ENCODE data around the gene PTGDR. TPM values are rescaled to one million over a fixed set of nuclear protein-coding genes. Genes with fewer than 3 reads are reported as not detected.

Gene PTGDR
- total and polyA plus RNA-seq, 4 experiments from 2014 or later, result 1.9 to 7.2 (median 4.4) TPM

GRCh38 chr14:52271538-52271937 is 4.0 kb downstream of the PTGDR start:
- POLR2A ChIA-PET (ENCODE audit: partially characterized antibody), result interaction anchor here (1.1 kb wide), 1 partner anchor 95 kb away, joined by 3 read pairs; no protein-coding TSS in a partner anchor
- H3K9me3 Mint-ChIP-seq, result no peaks in the 10 kb centered on the region
- peak overlapping the region in 3 of 7 donors; percentile 35 to 75 (median 70) for H3K27ac Mint-ChIP-seq
- CTCF ChIA-PET (ENCODE audit: partially characterized antibody), result interaction anchor here (0.8 to 4.3 kb wide), 5 partner anchors 15 to 986 kb away, joined by 3 to 37 read pairs (median 5); no protein-coding TSS in a partner anchor
- H3K36me3 Mint-ChIP-seq, result peaks cover 3 to 15% of the 10 kb centered on the region in 2 donors
- H3K27me3 Mint-ChIP-seq, result peaks cover 12 to 19% of the 10 kb centered on the region in 2 donors
- DNase-seq, result no peak
- H3K4me1 Mint-ChIP-seq, result peaks cover 18 to 46% (median 34%) of the 10 kb centered on the region in 4 donors
- Histone ChIP-seq H3K4me1 (ENCODE audit: insufficient read depth, low read length) (peaks cover 32% of the 10 kb centered on the region), H3K9me3 (ENCODE audit: control insufficient read depth in 1 of 2, low read length in 2 of 2) (no peaks in the 10 kb centered on the region), H3K27ac (ENCODE audit: low read depth, low read length) (no peak overlapping the region), H3K36me3 (ENCODE audit: insufficient read depth, low read length) (no peaks in the 10 kb centered on the region), H3K27me3 (ENCODE audit: insufficient read depth, low read length) (peaks cover 12% of the 10 kb centered on the region), H3K4me3 (ENCODE audit: low read length in 2 of 2) (no peak overlapping the region)
- intact Hi-C loops (cut with micrococcal nuclease), result loop anchor here (10.0 kb wide), 1 partner anchor 127 kb away; no protein-coding TSS in a partner anchor
- H3K4me3 Mint-ChIP-seq, result peak overlapping the region in 3 of 8 donors; percentile 1 to 54 (median 13)

DNA sequence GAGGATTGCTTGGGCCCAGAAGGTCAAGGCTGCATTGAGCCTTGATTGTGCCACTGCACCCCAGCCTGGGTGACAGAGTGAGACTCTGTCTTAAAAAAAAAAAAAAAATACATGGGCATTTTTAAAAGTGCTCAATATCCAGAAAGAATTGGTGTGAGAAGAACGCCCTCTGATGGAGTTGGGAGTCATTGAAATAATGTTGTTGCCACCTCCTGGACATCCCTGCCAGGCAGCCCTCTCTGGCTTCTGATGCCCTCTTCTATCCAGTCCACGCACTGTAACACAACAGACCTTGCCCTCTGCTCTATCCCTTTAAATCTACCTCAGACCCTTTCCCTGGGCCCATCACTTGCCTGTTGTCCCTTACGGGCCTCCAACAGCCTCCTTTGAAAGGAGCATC is 4.9 kb downstream of the PTGDR start:
- intact Hi-C loops (cut with micrococcal nuclease), result loop anchor here (1.0 to 10.0 kb wide), 2 partner anchors 128 to 276 kb away; no protein-coding TSS in a partner anchor
- POLR2A ChIA-PET (ENCODE audit: partially characterized antibody), result interaction anchor here (1.1 kb wide), 1 partner anchor 96 kb away, joined by 3 read pairs; no protein-coding TSS in a partner anchor
- peaks cover 23% of the 10 kb centered on the region for H3K4me1 ChIP-seq (ENCODE audit: insufficient read depth, low read length)

GRCh38 chr14:52275372-52275771 is 7.9 kb downstream of the PTGDR start:
- Mint-ChIP-seq H3K4me1 (peaks cover 3 to 28% (median 18%) of the 10 kb centered on the region in 4 donors), H3K36me3 (peaks cover 8 to 11% of the 10 kb centered on the region in 2 donors), H3K27ac (peak overlapping the region in 1 of 7 donors; percentile 74), H3K4me3 (peak overlapping the region in 1 of 8 donors; percentile 5), H3K27me3 (peaks cover 2 to 4% of the 10 kb centered on the region in 2 donors), H3K9me3 (no peaks in the 10 kb centered on the region)
- Histone ChIP-seq H3K27me3 (ENCODE audit: insufficient read depth, low read length) (no peaks in the 10 kb centered on the region), H3K9me3 (ENCODE audit: control insufficient read depth in 1 of 2, low read length in 2 of 2) (no peaks in the 10 kb centered on the region), H3K4me3 (ENCODE audit: low read length in 2 of 2) (no peak overlapping the region), H3K4me1 (ENCODE audit: insufficient read depth, low read length) (peaks cover 7% of the 10 kb centered on the region), H3K36me3 (ENCODE audit: insufficient read depth, low read length) (no peaks in the 10 kb centered on the region), H3K27ac (ENCODE audit: low read depth, low read length) (no peak overlapping the region)
- no peak for DNase-seq
- ChIA-PET CTCF (ENCODE audit: partially characterized antibody) (interaction anchor here (1.5 kb wide), 1 partner anchor 142 kb away, joined by 3 read pairs; no protein-coding TSS in a partner anchor), POLR2A (ENCODE audit: partially characterized antibody) (no interaction called here)
- intact Hi-C loops (cut with micrococcal nuclease), result loop anchor here (10.0 kb wide), 1 partner anchor 131 kb away; no protein-coding TSS in a partner anchor

More for the DNA sequence above, 4.9 kb downstream of the PTGDR start:
- Histone ChIP-seq H3K4me3 (ENCODE audit: low read length in 2 of 2) (no peak overlapping the region), H3K27me3 (ENCODE audit: insufficient read depth, low read length) (peaks cover 12% of the 10 kb centered on the region), H3K9me3 (ENCODE audit: control insufficient read depth in 1 of 2, low read length in 2 of 2) (no peaks in the 10 kb centered on the region), H3K27ac (ENCODE audit: low read depth, low read length) (no peak overlapping the region), H3K36me3 (ENCODE audit: insufficient read depth, low read length) (no peaks in the 10 kb centered on the region)
- H3K36me3 Mint-ChIP-seq, result peaks cover 9 to 17% of the 10 kb centered on the region in 2 donors
- H3K4me1 Mint-ChIP-seq, result peaks cover 14 to 38% (median 26%) of the 10 kb centered on the region in 4 donors
- CTCF ChIA-PET (ENCODE audit: partially characterized antibody), result interaction anchor here (0.7 to 4.3 kb wide), 7 partner anchors 14 to 987 kb away, joined by 3 to 37 read pairs (median 5); no protein-coding TSS in a partner anchor
- H3K27ac Mint-ChIP-seq, result peak overlapping the region in 3 of 7 donors; percentile 36 to 74 (median 70)
- peak in 4 of 5 donors; percentile 43 to 49 (median 46) for DNase-seq
- peak overlapping the region in 5 of 8 donors; percentile 16 to 73 (median 33) for H3K4me3 Mint-ChIP-seq
- peaks cover 12 to 16% of the 10 kb centered on the region in 2 donors for H3K27me3 Mint-ChIP-seq
- H3K9me3 Mint-ChIP-seq, result no peaks in the 10 kb centered on the region

- Histone ChIP-seq H3K9me3 (ENCODE audit: control insufficient read depth in 1 of 2, low read length in 2 of 2) (no peaks in the 10 kb centered on the region), H3K4me3 (ENCODE audit: low read length in 2 of 2) (no peak overlapping the region), H3K27ac (ENCODE audit: low read depth, low read length) (no peak overlapping the region), H3K36me3 (ENCODE audit: insufficient read depth, low read length) (no peaks in the 10 kb centered on the region), H3K4me1 (ENCODE audit: insufficient read depth, low read length) (peaks cover 10% of the 10 kb centered on the region), H3K27me3 (ENCODE audit: insufficient read depth, low read length) (no peaks in the 10 kb centered on the region)
- no peak for DNase-seq
- H3K27me3 Mint-ChIP-seq, result no peaks in the 10 kb centered on the region
- H3K4me1 Mint-ChIP-seq, result peaks cover 8 to 35% (median 22%) of the 10 kb centered on the region in 4 donors
- no peaks in the 10 kb centered on the region for H3K9me3 Mint-ChIP-seq
- no peak overlapping the region for H3K4me3 Mint-ChIP-seq
- POLR2A ChIA-PET (ENCODE audit: partially characterized antibody), result no interaction called here
- H3K36me3 Mint-ChIP-seq, result peaks cover 8% of the 10 kb centered on the region in 2 donors
- CTCF ChIA-PET (ENCODE audit: partially characterized antibody), result no interaction called here
- no peak overlapping the region for H3K27ac Mint-ChIP-seq
- intact Hi-C loops (cut with micrococcal nuclease), result loop anchor here (10.0 kb wide), 1 partner anchor 133 kb away; no protein-coding TSS in a partner anchor
Measured at GRCh38 chr14:52277552-52277951, 10.1 kb downstream of the PTGDR start.

DNA sequence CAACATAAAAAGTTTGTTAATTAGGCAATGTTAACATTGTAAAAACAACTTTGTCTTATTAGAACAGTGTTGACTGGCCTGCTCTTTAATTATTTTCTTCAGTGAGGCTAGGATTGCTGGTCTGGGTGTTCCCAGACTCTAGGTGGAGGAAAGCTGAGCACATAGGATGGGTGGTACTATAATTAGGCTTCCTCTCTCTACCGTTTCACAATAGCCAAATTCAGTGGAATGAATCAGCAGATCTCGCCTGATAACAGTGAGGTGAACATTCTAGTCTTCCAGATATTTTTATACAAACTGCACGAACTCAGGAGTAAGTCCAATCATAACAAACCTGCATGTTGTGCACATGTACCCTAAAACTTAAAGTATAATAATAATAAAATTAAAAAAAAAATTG is 11.9 kb downstream of the PTGDR start:
- peaks cover 10% of the 10 kb centered on the region for H3K4me1 ChIP-seq (ENCODE audit: insufficient read depth, low read length)
- H3K9me3 Mint-ChIP-seq, result no peaks in the 10 kb centered on the region
- ChIA-PET CTCF (ENCODE audit: partially characterized antibody) (interaction anchor here (0.8 kb wide), 1 partner anchor 19 kb away, joined by 3 read pairs; no protein-coding TSS in a partner anchor), POLR2A (ENCODE audit: partially characterized antibody) (interaction anchor here (0.6 to 0.7 kb wide), 2 partner anchors 85 to 293 kb away, joined by 3 to 5 read pairs; no protein-coding TSS in a partner anchor)
- intact Hi-C loops (cut with micrococcal nuclease), result loop anchor here (10.0 kb wide), 1 partner anchor 135 kb away; no protein-coding TSS in a partner anchor
- H3K36me3 Mint-ChIP-seq, result peaks cover 5 to 8% of the 10 kb centered on the region in 2 donors
- no peak overlapping the region for H3K27ac ChIP-seq (ENCODE audit: low read depth, low read length)
- H3K9me3 ChIP-seq (ENCODE audit: control insufficient read depth in 1 of 2, low read length in 2 of 2), result no peaks in the 10 kb centered on the region
- peak overlapping the region in 1 of 7 donors; percentile 25 for H3K27ac Mint-ChIP-seq
- no peaks in the 10 kb centered on the region for H3K27me3 ChIP-seq (ENCODE audit: insufficient read depth, low read length)
- H3K36me3 ChIP-seq (ENCODE audit: insufficient read depth, low read length), result no peaks in the 10 kb centered on the region
- H3K4me1 Mint-ChIP-seq, result peaks cover 10 to 33% (median 22%) of the 10 kb centered on the region in 4 donors
- no peak overlapping the region for H3K4me3 Mint-ChIP-seq
- no peak for DNase-seq
- H3K4me3 ChIP-seq (ENCODE audit: low read length in 2 of 2), result no peak overlapping the region
- no peaks in the 10 kb centered on the region for H3K27me3 Mint-ChIP-seq

GRCh38 chr14:52283099-52283498 is 15.6 kb downstream of the PTGDR start:
- Mint-ChIP-seq H3K27me3 (no peaks in the 10 kb centered on the region), H3K27ac (peak overlapping the region in 1 of 7 donors; percentile 44), H3K36me3 (no peaks in the 10 kb centered on the region), H3K4me1 (peaks cover 32 to 66% (median 50%) of the 10 kb centered on the region in 4 donors), H3K4me3 (no peak overlapping the region), H3K9me3 (peaks cover 0 to 3% (median 0%) of the 10 kb centered on the region in 8 donors)
- CTCF ChIA-PET (ENCODE audit: partially characterized antibody), result no interaction called here
- Histone ChIP-seq H3K36me3 (ENCODE audit: insufficient read depth, low read length) (no peaks in the 10 kb centered on the region), H3K27me3 (ENCODE audit: insufficient read depth, low read length) (no peaks in the 10 kb centered on the region), H3K27ac (ENCODE audit: low read depth, low read length) (no peak overlapping the region), H3K4me1 (ENCODE audit: insufficient read depth, low read length) (peaks cover 40% of the 10 kb centered on the region), H3K4me3 (ENCODE audit: low read length in 2 of 2) (no peak overlapping the region), H3K9me3 (ENCODE audit: control insufficient read depth in 1 of 2, low read length in 2 of 2) (no peaks in the 10 kb centered on the region)
- intact Hi-C loops (cut with micrococcal nuclease), result no loop called here
- POLR2A ChIA-PET (ENCODE audit: partially characterized antibody), result no interaction called here
- no peak for DNase-seq

Data from CD4-positive, alpha-beta memory T cell (primary cell).